Hematopoietic multipotent progenitor cell treated with erythropoietin and hydrocortisone succinate and interleukin-3 and kit ligand, for 17 days (in vitro differentiated cells): Measurements from ENCODE around the gene STK11.

Experiments used
- DNase-seq: peaks from one replicate; pipeline ENCODE4 v3.0.0-alpha.2; 2015; ENCODE audit warnings: low spot score

Gene STK11

DNA sequence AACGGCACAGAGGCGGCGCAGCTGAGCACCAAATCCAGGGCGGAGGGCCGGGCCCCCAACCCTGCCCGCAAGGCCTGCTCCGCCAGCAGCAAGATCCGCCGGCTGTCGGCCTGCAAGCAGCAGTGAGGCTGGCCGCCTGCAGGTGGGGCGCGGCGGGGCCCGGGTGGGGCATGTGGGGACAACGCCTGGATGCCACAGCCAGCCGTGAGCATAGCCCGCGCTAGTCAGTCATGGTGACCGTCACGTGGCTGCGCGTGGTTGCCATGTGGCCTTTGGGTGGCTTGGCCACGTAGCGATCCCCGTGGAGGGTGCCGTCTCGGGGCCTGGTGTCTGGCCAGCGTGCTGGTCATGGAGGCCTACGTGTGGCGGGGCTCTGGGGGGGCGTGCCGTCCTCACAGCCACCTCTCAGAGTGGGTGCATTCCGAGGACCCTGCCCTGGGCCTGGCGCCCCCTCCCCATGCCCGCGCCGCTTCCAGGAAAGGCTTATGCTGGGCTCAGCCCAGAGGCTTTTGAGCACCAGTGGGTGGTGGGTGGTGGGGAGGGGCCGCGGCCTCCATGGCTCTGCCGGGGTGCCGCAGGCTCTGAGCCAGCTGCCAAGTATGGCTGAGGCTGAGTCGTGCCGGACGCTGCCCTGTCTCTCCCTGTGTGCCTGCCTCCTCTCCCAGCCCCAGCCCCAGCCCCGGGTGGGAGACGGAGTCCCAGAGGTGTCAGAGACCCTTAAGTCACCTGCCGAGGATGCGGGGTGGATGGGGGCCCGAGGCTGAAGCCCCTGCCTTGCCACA is 21.1 kb downstream of the STK11 start:
- no peak for DNase-seq

DNA sequence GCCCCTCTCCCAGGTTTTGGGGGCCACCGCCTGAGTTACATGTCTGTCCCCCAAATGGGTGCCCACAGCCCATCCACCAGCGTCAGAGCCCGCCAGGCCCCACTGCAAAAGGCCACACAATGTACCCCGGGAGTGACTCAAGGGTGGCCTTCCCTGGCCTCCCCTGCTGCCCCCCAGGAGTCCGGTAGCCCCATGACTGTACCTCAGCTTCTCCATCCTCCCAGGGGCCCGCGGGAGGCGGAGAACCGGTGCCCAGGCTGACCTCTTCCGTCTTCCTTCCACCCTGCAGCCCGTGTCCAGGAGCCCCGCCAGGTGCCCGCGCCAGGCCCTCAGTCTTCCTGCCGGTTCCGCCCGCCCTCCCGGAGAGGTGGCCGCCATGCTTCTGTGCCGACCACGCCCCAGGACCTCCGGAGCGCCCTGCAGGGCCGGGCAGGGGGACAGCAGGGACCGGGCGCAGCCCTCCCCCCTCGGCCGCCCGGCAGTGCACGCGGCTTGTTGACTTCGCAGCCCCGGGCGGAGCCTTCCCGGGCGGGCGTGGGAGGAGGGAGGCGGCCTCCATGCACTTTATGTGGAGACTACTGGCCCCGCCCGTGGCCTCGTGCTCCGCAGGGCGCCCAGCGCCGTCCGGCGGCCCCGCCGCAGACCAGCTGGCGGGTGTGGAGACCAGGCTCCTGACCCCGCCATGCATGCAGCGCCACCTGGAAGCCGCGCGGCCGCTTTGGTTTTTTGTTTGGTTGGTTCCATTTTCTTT is 21.9 kb downstream of the STK11 start:
- DNase-seq = no peak

DNA sequence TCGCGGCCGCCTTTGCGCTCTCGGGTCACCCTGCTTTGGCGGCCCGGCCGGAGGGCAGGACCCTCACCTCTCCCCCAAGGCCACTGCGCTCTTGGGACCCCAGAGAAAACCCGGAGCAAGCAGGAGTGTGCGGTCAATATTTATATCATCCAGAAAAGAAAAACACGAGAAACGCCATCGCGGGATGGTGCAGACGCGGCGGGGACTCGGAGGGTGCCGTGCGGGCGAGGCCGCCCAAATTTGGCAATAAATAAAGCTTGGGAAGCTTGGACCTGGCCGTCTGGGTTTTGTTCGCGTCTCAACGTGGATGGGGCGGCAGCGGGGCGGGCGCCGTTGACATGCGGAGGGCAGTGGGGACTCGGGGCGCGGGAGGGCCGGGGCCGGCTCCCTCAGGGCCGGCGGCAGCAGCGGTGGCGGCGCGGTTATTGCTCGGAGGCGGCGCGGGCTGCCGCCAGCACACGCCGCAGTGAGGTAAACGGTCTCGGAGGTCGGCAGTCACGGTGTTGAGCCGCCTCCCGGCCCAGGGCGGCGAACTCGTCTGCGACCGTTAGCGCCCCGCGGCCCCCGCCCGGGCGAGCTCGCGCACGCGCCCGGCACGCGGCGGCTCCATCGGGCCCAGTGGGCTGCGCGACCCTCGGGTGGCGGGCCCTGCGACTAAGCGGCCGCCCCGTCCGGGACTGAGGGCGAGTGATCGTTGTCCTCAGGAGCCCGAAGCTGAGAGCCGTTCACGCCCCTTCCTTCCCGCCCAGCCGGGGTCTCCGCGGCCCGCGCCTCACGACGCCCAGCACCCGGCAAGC is 22.8 kb downstream of the STK11 start:
- no peak for DNase-seq

DNA sequence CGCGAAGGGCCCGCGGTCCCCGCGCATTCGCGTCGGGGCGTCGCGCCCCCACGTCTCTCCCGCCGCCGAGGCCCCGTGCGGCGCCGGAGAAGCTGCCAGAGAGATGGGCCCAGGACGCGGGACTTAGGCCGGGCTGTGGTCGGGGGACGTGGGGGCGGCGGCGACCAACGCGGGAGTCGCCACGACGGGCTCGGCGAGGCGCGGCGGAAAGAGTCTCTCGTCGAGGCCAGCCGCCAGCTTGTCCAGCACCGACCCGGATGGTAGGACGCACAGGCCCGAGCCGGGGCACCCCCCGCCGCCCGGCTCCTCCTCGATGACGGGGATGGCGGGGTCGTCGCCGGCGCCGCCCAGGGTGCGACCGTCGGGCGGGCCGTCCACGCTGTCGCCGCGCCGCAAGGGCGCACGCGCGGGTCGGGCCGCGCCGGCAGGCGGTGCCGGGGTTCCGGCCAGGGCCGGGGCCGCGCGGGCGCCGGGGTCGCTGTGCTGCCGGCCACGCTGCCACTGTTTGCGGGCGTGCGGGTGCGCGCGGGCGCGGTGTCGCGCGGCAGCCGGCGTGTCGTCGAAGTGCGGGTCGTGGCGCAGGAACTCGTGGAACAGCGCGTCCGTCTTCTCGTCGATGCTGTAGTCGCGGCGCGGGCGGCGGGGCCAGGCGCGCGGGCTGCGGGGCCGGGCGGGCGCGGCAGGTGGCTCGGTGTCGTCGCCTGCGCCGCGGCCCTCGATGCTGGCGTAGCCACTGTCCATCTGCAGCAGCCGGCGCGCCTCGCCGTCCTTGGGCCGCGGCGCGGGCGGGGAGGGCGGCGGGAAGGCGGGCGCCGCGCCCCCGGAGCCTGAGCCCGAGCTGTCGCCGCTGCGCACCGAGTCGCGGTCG is 23.7 kb downstream of the STK11 start:
- DNase-seq = no peak

DNA sequence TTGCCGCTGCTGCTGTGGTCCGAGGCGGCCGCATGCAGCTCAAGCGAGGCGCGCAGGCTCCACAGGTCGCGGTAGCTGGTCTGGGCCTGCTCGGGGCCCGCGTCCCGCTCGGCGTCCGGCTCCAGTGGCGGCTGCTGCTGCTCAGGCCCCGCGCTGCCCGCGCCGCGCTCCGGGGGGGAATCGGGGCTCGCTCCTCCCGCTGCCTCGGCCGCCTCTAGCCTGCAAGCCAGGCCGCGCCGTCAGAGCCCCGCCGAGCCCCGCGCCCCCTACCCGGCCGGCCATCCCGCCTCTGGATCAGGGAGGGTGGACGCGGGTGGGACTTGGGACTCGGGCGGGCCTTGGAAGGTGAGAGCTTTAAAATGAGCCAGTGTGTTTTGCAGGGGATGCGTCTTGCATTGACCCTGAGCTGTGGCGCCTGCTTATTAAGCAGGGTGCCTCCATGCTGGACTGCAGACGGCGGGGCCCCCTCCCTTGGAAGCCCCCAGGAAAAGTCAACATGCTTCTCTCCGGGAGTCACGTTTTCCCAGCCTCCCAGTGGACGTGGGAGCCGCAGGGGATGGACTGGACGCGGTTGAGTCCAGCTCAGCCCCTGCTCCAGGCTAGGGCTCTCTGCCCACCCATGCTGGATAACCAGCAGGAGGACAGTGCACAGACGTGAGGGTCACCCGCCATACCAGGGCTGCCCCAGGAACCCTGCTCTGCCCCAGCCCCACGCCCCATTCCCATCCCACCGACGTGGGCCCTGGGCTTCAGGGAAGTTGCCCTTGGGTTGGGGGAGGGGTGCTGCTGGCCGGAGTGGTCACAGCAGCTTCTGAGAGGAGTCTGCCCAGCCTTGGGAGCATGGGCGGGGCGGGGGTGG is 24.6 kb downstream of the STK11 start:
- DNase-seq = no peak

DNA sequence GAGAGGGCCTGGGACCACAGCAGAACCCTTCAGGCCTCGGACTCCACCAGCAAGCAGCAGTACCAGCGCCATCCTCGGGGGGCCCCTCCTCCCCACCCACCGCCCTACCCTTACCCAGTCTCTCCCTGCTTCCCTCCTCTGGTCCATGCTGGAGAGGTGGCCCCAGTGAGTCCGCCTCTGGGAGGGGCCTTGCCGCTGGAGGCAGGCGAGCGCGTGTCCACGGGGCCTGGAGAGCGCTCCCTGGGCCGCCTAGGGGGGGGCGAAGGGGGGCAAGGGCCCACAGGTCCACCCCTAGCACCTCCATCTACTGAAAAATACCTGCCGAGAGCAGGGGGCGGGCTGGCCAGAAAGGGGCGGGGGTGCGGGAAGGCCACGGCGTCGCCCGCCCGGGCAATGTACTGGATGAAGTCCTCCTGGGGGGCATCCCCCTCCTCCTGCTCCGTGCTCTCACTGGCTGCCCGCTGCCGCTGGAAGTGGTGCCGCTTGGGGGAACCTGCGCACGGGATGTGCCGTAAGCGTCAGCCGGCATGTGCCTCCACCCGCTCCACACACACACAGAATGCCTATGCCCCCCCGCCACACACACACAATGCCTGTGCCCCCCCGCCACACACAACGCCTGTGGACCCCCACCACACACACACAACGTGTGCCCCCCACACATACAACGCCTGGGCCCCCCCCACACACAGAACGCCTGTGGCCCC is 25.4 kb downstream of the STK11 start:
- DNase-seq = no peak

DNA sequence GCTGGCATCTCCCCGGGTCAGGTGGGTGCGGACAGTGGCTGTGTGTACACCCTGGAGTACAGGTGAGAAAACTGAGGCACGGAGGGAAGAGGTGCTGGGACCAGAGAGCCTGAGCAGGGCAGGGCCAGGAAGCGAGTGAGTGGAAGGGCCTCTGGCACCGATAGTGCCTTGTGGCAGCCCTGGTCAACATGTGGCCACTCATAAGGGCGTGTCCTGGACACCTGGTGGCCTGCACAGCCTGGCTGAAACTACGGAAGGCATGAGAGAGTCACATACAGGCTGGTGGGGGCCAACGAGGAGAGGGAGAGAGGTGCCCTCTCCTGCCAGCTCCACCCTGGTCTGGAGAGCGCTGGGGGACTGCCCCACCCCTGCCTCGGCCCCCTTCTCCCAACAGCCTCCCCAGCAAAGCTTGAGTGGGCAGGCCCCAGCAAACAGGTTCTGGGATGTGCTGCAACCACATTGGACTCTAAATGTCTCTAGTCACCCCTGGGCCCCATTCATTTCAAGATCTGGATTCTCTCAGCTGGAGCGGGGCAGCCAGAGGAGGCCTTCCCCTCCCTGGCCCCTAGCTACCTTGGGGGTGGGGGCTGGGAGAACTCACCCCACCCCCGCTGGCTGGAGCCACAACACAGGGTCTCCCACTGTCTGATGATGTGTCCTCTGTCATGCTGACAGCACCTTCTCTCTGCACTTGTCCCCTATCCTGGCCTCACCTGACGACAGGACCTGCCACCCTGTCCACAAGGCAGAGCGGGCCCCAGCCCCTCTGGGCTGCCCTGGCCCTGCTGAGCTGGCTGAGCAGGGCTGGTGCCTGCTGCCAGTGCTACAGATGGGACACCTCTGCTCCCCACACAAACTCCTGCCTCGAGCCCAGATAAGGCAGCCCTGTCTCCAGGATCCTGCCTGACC is 26.4 kb downstream of the STK11 start:
- DNase-seq = no peak

DNA sequence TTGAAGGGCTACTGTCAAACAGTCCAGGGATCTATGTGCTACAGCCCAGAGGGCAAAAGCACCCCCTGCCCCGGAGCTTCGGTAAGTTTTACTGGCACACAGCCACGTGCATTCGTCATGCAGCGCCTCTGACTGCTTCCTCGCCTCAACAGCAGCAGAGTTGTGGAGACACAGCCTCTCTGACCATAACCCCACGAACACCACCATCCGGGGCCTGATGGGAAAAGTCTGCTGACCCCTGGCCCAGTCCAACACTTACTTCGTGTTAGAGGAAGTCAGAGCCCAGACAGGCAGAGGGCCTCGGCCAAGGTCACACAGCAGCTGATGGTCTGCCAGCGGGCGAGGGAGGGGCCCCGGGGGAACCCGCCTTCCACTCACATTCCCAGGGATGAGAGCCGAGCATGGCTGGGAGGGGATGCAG is 27.1 kb downstream of the STK11 start:
- DNase-seq = no peak

DNA sequence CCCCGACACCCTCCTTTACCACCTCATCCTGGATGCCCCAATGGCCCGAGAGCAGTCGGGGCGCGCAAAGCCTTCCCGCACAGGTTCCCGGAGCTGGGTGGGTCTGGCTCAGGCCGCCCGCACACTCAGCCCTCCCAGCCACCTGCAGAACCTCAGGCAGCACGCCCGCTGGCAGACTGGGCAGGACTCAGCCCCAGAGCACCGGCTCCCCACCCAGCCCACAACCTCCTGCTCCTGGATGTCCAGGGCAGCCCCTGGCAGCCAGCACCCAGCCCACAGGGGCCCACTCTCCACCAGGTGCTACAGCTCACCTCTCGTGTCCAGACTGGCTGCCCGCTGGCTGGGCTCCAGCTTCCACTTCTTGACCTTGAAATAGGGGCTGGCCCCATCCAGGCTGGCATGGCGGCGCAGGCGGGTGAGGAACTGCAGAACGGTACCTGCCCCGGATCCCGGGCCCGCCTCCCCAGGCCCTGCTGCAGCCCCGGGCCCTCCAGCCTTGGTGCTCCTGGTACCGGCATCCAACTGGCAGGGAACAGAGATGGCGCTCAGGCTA is 27.6 kb downstream of the STK11 start:
- DNase-seq = no peak

DNA sequence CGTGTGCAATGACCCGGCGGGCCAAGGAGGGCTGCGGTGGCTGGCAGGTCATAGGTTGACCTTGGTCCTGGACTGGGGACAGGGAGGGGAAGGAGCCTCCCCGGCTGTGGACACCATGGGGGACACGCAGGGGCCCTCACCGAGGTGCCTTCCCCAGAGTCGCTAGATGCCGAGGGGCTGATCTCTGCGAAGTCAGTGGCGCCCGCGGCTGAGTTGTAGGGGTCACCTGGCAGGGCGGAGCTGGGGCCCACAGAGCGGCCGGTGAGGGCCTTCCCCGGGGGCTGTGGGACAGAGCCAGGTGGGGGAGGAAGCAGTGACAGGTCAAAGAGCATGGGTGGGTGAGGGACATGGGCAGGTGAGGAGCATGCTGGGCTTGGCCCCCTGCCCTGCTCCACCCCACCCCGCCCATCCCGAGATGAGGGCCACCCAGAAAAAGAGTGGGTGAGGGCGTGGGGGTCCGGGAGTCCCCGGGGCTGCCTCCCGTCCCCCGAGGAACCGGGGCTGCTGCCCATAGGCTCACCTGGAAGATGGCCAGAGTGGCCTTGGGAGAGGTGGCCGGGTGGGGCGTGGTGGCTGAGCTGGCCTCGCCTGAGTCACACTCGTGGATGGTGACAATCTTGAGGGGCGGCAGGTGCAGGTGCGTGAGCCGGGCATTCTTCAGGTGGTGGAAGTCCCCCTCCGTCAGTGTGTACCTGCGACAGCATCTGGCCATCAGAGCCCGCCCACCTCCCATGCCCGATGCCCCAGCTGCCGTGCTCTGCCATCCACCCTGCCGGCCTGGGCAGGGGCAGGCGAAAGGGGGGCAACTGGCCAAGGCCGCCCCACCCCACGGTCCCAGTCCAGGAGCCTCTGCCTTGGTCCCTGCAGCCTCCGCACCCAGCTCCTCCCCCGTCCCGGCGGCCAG is 28.7 kb downstream of the STK11 start:
- DNase-seq = no peak

DNA sequence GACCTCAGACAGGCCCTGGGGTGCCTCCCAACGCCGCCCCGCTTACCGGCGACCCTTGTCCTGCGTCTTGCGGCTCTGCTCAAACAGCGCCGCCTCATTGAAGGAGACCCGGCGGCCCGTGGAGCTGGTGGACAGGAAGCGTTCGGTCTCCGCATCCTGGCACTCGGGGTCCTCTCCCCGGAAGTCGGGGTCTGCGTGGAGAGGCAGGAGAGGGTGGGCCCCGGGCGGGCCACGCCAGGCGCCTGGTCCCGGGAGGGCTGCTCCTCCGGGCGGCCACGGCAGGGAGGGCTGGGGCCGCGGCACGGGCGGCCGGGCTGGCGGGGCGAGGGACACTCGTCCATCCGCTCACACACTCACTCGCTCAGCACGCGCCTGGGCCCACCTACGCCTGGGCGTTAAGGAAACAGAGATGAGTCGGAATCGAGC is 29.4 kb downstream of the STK11 start:
- DNase-seq = no peak

DNA sequence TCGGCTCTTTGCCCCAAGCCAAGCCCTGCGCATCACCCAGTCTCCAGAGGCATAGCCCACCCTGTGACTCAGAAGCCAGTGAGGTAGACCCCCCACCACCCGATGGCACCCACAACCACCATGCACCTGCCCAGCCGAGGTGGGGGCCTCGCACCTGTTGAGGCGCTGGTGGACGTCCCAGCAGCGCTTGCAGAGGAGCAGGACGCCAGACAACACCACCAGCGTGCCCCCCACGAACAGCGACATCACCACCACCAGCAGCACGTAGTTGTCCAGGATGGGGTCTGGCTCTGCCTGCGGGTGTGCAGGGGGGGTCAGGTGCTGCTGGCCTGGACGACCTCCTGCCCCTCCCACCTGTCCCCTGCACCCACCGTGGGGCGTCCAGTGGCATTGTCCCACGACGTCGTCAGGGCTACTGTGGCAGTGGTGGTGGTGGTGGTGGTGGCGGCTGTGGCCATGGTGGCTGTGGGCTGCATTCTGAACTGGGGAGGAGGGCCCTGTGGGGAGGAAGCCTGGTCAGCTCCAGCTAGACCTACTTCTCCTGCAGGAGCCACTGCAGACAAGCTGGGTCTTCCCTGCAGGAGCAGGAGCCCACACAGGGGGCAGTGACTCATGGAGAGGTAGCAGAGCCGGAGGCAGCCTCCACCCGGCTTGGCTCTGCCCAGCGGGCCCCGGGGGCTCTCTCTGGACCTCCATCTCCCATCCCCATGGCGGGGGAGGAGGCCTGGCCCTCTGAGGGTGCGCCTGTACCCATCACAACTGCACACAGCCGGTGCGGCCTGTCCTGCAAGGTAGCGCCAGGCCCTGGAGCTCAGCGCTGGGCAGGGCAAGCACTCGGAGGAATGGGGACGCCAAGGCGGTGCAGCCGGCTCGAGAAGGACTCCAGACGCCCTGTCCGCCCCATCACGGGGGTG is 30.3 kb downstream of the STK11 start:
- no peak for DNase-seq

DNA sequence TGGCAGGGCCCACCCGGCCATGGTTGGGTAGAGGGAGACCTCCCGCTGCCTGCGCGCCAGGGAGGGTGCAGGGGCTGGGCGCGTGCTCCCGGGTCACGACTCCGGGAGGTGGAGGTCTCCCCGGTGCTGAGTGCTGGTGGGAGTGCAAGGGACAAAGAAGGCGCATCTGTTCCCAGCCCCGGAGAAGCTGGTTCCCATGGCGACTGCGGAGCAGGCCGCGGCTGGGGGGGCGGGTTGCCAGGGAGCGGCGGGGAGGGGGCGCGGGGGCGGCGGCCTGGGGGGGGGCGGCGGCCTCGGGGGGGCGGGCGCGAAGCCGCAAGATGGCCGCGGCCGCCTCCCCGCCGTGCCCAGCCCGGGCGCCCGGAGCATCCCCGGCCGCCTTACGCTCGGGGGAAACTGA is 31.0 kb downstream of the STK11 start:
- no peak for DNase-seq

DNA sequence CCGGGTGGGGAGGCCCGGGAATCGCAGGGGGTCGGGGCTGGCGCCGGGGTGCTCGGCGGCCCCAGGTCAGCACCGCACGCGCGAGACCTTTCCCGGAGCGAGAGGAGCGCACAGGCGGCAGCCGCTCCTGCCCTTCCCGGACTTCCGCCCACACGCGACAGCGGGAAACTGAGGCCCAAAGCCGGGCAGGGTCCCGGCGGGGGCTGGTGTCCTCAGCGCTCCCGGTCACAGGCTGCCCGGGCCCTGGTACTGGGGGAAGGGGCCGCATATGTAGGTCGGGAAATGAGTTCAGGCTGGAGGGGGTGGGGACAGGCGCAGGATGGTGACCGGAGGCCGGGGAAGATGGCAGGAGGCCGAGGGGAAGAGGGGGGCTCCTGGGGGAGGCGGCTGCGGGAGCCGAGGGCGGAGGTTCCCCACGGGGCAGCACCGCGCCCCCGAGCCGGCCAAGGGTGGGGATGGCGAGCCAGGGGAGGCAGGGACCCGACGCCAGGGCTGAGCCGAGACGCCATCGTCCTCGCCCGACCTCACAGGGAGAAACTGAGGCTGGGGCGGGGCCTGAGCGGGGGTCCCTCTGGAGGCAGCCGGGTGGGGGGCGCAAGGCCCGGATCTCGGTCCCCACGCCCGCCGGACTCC is 31.6 kb downstream of the STK11 start:
- no peak for DNase-seq

DNA sequence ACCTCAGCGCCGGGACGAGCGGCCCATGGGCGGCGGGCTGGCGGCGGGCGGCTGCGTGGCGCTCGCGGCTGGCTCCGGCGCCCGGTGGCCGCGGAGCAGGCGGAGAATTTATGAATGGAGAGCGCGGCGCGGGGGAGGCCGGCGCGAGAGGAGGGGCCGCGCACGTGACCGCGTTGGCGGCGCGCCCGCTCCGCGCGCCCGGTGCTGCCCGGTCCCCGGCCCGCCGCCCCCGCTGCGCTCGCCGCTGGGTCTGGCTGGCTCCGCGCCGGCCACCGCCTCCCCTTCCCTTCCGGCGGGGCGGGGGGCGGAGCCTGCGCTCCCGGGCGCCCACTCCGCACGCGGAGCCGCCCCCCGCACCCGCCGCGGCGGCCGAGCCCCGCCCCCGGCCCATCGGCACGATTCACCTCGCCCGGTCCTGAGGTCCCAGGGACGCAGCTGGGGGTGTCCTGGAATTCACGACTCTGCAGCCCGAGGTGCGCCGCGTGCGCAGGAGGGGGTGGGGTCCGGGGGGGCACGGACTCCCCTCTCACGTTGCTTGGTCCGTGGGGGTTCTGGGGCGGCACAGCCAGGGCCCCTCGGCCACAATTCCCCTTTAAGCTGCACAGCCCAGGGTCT is 32.3 kb downstream of the STK11 start, which contains the start of gene CBARP:
Gene CBARP, minus strand, starts transcription at position 252 of the 615 bp plus-strand sequence. CDS start 1,905 bp downstream, outside the sequence.
- no peak for DNase-seq
